Endothelial cell of umbilical vein (primary cell): Measurements from ENCODE around the gene SLC16A7.

ENCODE experiments used
- CTCF ChIP-seq, 2 donors: IDR thresholded peaks; 1 replicate in 1 of 2; 2 replicates in 1 of 2; pipeline ENCODE4 v1.5.1; 2011; ENCODE audit warnings: low read length in 2 of 2, mild to moderate bottlenecking in 2 of 2, moderate library complexity in 2 of 2, control low read depth in 1 of 2, inconsistent platforms in 1 of 2, low read depth in 1 of 2; ENCODE audit not compliant: insufficient read depth in 1 of 2; ENCODE audit errors: extremely low read depth in 1 of 2
- POLR2A ChIP-seq: IDR thresholded peaks from 2 replicates; pipeline ENCODE4 v1.6.1; 2012; ENCODE audit warnings: low read depth, mild to moderate bottlenecking, control low read depth, low read length
- POLR2AphosphoS5 ChIP-seq: IDR thresholded peaks from 2 replicates; pipeline ENCODE4 v1.6.1; 2012; ENCODE audit warnings: low read depth, mild to moderate bottlenecking, control low read depth, low read length, moderate library complexity; ENCODE audit not compliant: insufficient read depth

- TF ChIP-seq POLR2AphosphoS5 (no peak), CTCF (IDR thresholded peaks at IDR 0.05; ENCODE audit: extremely low read depth in 1 of 2, insufficient read depth in 1 of 2, low read depth in 1 of 2, low read length in 2 of 2) (no peak), POLR2A (no peak)
Observed at GRCh38 chr12:59811991-59812390, 216.2 kb downstream of the SLC16A7 start.
